Measurements from ENCODE around the gene USP17L25.
"Not testable (repeated sequence)": the region's sequence is repeated elsewhere in the genome, so short reads cannot be mapped to it uniquely, and the experiment has no call there.

DNA sequence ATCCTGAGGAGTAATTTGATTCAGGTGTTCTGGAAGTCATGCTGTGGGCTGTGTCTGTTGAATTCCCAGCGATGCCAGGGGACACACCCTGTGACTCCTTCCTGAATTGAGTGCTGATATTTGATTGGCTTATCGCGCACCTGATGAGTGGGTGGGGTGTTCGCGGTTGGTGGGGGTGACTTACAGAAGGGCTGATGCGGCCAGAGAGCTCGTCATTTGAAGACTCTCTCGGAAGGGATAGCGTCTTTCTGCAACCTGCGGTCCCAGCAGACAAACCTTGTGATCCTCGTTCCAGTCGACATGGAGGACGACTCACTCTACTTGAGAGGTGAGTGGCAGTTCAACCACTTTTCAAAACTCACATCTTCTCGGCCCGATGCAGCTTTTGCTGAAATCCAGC lies at the start of gene USP17L25:
- TF ChIP-seq, protein P1, sequence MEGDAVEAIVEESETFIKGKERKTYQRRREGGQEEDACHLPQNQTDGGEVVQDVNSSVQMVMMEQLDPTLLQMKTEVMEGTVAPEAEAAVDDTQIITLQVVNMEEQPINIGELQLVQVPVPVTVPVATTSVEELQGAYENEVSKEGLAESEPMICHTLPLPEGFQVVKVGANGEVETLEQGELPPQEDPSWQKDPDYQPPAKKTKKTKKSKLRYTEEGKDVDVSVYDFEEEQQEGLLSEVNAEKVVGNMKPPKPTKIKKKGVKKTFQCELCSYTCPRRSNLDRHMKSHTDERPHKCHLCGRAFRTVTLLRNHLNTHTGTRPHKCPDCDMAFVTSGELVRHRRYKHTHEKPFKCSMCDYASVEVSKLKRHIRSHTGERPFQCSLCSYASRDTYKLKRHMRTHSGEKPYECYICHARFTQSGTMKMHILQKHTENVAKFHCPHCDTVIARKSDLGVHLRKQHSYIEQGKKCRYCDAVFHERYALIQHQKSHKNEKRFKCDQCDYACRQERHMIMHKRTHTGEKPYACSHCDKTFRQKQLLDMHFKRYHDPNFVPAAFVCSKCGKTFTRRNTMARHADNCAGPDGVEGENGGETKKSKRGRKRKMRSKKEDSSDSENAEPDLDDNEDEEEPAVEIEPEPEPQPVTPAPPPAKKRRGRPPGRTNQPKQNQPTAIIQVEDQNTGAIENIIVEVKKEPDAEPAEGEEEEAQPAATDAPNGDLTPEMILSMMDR (IDR thresholded peaks at IDR 0.05; ENCODE audit: poor library complexity, severe bottlenecking), result not testable (repeated sequence)
- TF ChIP-seq EZH2 (IDR thresholded peaks at IDR 0.05; ENCODE audit: borderline replicate concordance, insufficient read depth, low read length, poor library complexity, severe bottlenecking); MXI1 (conservative IDR thresholded peaks at IDR 0.05; ENCODE audit: poor library complexity, severe bottlenecking); POLR2AphosphoS5 (IDR thresholded peaks at IDR 0.05); RAD21 (conservative IDR thresholded peaks at IDR 0.05); EP300 (conservative IDR thresholded peaks at IDR 0.05; ENCODE audit: poor library complexity, severe bottlenecking): not testable (repeated sequence)
- TF ChIP-seq, protein P2, sequence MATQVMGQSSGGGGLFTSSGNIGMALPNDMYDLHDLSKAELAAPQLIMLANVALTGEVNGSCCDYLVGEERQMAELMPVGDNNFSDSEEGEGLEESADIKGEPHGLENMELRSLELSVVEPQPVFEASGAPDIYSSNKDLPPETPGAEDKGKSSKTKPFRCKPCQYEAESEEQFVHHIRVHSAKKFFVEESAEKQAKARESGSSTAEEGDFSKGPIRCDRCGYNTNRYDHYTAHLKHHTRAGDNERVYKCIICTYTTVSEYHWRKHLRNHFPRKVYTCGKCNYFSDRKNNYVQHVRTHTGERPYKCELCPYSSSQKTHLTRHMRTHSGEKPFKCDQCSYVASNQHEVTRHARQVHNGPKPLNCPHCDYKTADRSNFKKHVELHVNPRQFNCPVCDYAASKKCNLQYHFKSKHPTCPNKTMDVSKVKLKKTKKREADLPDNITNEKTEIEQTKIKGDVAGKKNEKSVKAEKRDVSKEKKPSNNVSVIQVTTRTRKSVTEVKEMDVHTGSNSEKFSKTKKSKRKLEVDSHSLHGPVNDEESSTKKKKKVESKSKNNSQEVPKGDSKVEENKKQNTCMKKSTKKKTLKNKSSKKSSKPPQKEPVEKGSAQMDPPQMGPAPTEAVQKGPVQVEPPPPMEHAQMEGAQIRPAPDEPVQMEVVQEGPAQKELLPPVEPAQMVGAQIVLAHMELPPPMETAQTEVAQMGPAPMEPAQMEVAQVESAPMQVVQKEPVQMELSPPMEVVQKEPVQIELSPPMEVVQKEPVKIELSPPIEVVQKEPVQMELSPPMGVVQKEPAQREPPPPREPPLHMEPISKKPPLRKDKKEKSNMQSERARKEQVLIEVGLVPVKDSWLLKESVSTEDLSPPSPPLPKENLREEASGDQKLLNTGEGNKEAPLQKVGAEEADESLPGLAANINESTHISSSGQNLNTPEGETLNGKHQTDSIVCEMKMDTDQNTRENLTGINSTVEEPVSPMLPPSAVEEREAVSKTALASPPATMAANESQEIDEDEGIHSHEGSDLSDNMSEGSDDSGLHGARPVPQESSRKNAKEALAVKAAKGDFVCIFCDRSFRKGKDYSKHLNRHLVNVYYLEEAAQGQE (IDR thresholded peaks at IDR 0.05; ENCODE audit: borderline replicate concordance), result not testable (repeated sequence)

All from neural cell (in vitro differentiated cells).